ENCODE measurements around the gene PREX1.

The PREX1 gene

DNA sequence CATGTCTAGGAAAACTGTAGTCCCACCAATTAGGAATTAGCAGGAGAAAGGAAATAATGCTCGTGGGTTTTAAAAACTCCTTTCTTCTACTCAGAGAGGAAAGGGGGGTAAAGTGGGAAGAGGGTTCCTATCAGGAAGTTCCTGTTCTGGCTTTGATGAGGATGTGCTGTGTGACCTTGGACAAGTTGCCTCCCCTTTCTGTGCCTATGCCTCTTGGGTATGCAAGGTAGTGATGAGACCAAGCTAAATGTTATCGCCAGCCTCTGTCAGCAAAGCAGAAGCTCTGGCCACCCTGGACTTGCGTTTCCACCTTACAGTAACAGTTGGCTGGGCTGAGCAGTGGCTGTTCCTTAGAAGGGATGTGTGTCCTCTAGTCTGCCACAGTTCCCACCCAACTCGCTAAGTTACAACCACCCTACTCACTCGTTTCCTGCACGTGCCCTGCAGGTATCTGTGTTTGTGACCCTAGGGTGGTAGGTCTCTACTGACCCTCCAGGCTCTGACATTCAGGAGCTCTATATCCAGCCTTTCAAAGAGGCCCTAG is 110.0 kb downstream of the PREX1 start:
- no peak for DNase-seq (ENCODE audit: low spot score)

DNA sequence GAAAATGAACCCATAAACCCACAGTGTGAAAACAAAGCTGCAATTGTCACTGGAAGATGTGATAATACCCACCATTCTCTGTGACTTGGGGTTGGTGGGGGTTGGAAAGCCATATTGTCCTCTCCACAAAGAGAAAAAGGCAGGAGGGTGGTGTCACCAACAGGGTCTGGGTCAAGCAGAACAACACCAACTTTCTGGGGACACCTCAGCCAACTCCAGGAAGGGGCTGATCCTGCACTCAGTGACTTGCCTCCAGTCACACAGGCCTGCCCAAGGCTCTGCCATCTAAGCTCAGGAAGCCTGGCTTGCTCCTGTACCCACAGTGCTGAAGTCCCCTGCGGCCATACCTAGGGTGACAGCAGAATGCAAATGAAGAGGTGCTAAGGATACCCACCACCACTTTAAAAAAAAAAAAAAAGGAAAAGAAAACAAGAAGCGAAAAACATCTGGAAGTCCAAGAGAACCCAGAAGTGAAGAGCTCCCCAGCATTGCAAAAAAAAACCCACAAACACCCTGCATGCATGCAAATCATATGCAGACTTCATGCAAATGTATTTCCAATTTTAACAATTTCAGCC is 110.6 kb downstream of the PREX1 start:
- DNase-seq (ENCODE audit: low spot score) = no peak

GRCh38 chr20:48716541-48716940 is 111.3 kb downstream of the PREX1 start:
- DNase-seq (ENCODE audit: low spot score) = no peak

- no peak for DNase-seq (ENCODE audit: low spot score)
Measured at GRCh38 chr20:48716086-48716485, 111.7 kb downstream of the PREX1 start.

DNA sequence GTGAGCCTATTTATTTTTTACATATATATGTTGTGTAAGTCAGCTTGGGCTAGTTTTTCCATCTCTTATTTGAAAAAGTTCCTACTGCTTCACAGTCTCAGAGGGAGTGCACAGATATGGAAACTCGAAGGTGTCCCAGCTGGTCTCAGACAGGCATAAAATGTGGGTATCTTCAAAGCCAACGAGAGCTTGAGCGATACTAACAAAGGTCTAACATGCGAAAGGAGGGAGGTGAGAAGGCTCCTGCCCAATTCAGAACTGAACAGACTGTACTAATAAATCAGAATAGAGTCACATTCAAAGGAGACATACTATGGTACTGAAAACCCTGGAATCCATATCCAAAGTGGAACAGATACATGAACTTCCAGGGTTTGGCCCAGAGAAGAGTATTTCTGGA is 113.0 kb downstream of the PREX1 start:
- DNase-seq (ENCODE audit: low spot score) = no peak

DNA sequence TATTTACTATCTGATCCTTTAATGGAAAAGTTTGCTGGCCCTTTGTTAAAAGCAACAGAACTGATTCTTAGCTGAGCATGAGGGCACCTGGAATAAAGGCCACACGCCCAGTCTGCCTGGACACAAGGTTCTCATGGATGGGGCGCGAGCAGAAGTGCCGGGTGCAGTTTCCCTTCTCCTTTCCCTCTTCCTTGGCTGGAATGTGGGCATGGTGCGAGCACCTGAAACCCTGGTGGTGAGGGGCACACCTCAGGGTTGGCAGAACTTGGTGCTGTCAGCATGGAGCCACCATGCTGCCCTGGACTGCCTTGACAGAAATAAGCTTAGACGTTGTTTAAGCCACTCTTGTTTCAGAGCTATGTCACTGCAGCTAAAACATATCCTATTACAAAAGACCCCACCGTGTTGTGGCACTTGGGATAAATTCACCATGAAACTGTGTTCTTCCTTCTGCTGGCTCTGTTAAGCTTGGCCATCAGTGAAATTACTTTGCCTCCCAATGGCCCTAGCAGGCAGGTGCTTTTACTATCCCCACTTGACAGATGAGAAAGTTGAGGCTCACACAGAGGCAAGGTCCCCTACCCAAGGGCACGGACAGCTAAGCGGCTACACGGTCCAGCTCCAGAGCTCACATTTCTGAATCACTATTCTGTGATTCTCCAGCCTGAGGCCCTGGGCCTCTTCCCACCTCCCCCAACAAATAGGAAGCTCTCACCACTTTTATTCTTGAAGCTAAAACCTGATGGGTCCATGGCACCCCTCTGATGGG is 115.9 kb downstream of the PREX1 start:
- no peak for DNase-seq (ENCODE audit: low spot score)

DNA sequence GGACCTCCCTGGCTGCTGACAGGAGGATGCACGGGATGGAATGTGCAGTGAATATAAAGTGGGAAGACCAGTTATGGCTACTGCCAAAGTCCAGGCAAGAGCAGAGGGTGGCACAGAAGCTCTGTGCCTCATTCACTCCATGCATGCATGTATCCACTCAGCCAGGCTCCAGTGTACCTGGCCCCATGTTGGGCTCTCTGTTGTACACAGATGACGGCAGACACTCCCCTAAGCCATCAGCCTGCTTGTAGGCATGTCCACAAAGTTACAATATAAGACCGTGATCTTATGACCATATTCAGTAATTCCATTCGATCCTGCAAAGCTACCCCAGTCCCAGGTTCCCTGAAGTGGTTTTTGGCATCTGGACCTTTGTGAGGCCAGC is 116.8 kb downstream of the PREX1 start:
- DNase-seq (ENCODE audit: low spot score) = no peak

GRCh38 chr20:48710341-48711043 is 117.3 kb downstream of the PREX1 start:
- DNase-seq (ENCODE audit: low spot score) = no peak

DNA sequence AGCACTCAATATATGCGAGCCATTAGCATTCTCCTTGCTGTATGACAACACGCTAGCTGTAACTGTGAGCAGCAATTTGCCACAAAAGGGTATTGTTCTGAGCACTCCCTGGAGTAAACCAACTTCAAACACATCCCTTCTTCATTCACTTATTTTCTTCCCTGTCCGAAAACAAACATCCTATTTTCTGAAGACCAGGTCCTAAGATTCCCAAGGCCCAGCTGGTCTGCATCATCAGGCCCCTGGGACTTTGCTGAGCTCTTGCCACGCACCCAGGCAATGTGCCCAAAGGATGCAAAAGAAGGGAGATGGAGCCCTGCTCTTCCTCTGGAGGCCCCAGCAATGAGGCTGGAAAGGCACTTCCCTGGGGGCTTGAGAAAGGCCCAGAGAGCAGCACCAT is 118.1 kb downstream of the PREX1 start:
- no peak for DNase-seq (ENCODE audit: low spot score)

DNA sequence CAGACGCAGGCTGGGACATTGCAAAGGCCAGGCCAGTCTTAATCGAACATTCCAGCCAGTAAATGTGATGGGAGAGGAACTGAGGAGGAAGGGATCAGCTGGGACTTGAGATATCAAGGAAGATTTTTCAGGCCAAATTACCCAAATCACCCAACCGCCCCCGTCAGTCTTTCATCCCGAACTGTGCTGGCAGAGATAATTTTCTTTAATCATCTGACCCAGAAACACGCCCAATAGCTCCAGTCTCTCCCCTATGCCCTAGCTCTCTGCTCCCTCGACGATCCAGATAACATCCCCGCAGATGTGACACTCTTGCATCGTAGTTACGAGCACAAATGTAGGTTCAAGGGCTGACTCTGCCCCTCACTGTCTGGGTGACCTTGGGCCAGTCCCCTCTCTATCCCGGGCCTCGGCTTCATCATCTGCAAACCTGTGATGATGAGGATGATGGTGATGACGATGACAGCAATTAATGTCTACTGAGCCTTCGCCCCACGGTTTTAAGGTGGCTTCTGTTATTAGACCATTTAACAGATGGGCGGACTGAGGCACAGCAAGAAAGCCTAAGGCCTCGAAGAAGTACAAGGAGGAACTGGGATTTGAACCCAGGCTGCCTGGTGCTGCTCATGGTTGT is 118.6 kb downstream of the PREX1 start:
- DNase-seq (ENCODE audit: low spot score) = no peak

DNA sequence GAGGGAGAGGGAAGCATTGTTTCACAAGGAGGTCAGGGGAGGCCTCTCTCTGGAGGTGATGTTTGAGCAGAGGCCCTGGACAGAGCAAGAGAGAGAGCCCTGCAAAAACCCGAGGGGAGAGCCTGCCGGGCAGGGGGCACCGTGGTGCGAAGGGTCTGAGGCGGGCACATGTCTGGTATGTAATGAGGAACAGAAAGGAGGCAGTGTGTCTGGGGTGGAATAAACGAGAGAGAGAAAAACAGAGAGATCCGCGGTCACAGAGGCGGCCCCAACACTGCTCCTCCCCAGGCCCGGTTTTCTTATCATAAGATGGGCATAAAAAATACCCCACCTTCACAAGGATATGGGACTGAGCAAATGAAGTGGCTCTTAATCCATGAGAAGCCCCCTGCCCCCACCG is 119.2 kb downstream of the PREX1 start:
- no peak for DNase-seq (ENCODE audit: low spot score)

GRCh38 chr20:48708116-48708515 is 119.7 kb downstream of the PREX1 start:
- DNase-seq (ENCODE audit: low spot score) = no peak

- no peak for DNase-seq (ENCODE audit: low spot score)
Measured at GRCh38 chr20:48706710-48707365, 121.0 kb downstream of the PREX1 start.

- no peak for DNase-seq (ENCODE audit: low spot score)
Measured at GRCh38 chr20:48706116-48706656, 121.6 kb downstream of the PREX1 start.

- DNase-seq (ENCODE audit: low spot score) = no peak
Measured at GRCh38 chr20:48705240-48706115, 122.3 kb downstream of the PREX1 start.

- no peak for DNase-seq (ENCODE audit: low spot score)
Measured at GRCh38 chr20:48704761-48705160, 123.0 kb downstream of the PREX1 start.

GRCh38 chr20:48703511-48704219 is 124.1 kb downstream of the PREX1 start:
- no peak for DNase-seq (ENCODE audit: low spot score)

DNA sequence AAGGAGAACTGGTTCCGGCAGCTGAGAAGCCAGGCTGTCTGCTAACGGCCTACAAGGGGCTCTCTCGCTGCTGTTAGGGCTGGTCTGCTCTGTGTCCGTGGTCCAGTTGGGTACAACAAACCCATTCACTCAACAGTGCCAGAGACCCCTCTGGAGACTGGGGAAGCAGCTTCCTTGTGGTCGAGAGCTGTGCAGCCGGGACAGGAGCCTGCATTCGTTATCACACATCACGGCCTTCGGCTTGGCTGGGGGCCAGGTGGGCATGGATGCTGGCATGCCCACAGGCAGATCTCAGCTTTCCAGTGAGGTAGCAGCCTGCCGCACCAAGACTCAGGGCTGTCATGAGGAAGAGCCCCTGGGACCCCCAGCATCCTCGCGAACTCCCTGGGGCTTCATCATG is 124.7 kb downstream of the PREX1 start:
- no peak for DNase-seq (ENCODE audit: low spot score)

- no peak for DNase-seq (ENCODE audit: low spot score)
Measured at GRCh38 chr20:48702455-48702913, 125.3 kb downstream of the PREX1 start.

DNA sequence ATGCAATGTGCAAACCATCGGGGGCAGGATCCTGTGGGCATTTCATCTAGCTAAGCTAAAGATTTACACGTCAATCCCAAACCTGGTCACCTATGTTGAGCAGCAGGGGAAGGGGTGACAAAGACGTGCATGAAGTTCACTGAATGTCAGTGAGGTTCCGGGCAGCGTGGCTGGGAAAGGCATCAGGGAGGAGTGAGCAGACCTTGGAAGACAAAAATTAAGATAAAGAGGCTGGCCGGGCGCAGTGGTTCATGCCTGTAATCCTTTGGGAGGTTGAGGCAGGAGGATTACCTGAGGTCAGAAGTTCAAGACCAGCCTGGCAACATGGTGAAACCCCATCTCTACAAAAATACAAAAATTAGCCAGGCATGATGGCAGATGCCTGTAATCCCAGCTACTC is 126.1 kb downstream of the PREX1 start:
- no peak for DNase-seq (ENCODE audit: low spot score)
